ENCODE results near the gene SERPINB10.

The SERPINB10 gene

GRCh38 chr18:63979409-63979920 lies 71.7 kb downstream of the SERPINB10 start:
- TF ChIP-seq REST (IDR thresholded peaks at IDR 0.05; ENCODE audit: insufficient replicate concordance, low read depth) (no peak), GABPA (IDR thresholded peaks at IDR 0.05; ENCODE audit: low read depth) (no peak), SPI1 (IDR thresholded peaks at IDR 0.05; ENCODE audit: borderline replicate concordance, low read depth) (peak; percentile 71; the same call in 1 of the 2 replicates), POLR2AphosphoS5 (IDR thresholded peaks at IDR 0.05; ENCODE audit: low read depth) (no peak), CTCF (IDR thresholded peaks at IDR 0.05; ENCODE audit: insufficient read depth, low read length) (peak; percentile 99)
- Histone ChIP-seq H3K27me3 (ENCODE audit: insufficient read depth, poor library complexity, severe bottlenecking) (no peaks in the 10 kb centered on the region), H3K4me3 (replicated peaks; ENCODE audit: insufficient read depth, low read length) (no peak overlapping the region), H3K27ac (replicated peaks) (peak overlapping the region; percentile 77)
- DNase-seq (ENCODE audit: low read depth in 1 of 2, low spot score in 1 of 2): peak; percentile 63 to 89

- no peak for TF ChIP-seq SPI1 (IDR thresholded peaks at IDR 0.05; ENCODE audit: borderline replicate concordance, low read depth)
- no peak for TF ChIP-seq CTCF (IDR thresholded peaks at IDR 0.05; ENCODE audit: insufficient read depth, low read length)
- no peak for TF ChIP-seq POLR2AphosphoS5 (IDR thresholded peaks at IDR 0.05; ENCODE audit: low read depth)
- no peak for TF ChIP-seq REST (IDR thresholded peaks at IDR 0.05; ENCODE audit: insufficient replicate concordance, low read depth)
- TF ChIP-seq GABPA (IDR thresholded peaks at IDR 0.05; ENCODE audit: low read depth): no peak
- Histone ChIP-seq H3K4me3 (replicated peaks; ENCODE audit: insufficient read depth, low read length) (no peak overlapping the region), H3K27ac (replicated peaks) (peak overlapping the region; percentile 77), H3K27me3 (ENCODE audit: insufficient read depth, poor library complexity, severe bottlenecking) (no peaks in the 10 kb centered on the region)
- DNase-seq (ENCODE audit: low read depth in 1 of 2, low spot score in 1 of 2): no peak
Measured at GRCh38 chr18:63980027-63980426, 72.3 kb downstream of the SERPINB10 start.

GRCh38 chr18:63980896-63981460 lies 73.2 kb downstream of the SERPINB10 start:
- H3K4me3 ChIP-seq (replicated peaks; ENCODE audit: insufficient read depth, low read length): no peak overlapping the region
- H3K27me3 ChIP-seq (ENCODE audit: insufficient read depth, poor library complexity, severe bottlenecking): no peaks in the 10 kb centered on the region
- peak overlapping the region; percentile 77 for H3K27ac ChIP-seq (replicated peaks)
- TF ChIP-seq GABPA (IDR thresholded peaks at IDR 0.05; ENCODE audit: low read depth) (no peak), POLR2AphosphoS5 (IDR thresholded peaks at IDR 0.05; ENCODE audit: low read depth) (peak; percentile 67; the same call in 1 of the 2 replicates), SPI1 (IDR thresholded peaks at IDR 0.05; ENCODE audit: borderline replicate concordance, low read depth) (peak; percentile 39; the same call in 1 of the 2 replicates)
- peak in 1 of 2 experiments; percentile 86 for DNase-seq (ENCODE audit: low read depth in 1 of 2, low spot score in 1 of 2)

GRCh38 chr18:63981719-63982118 lies 74.0 kb downstream of the SERPINB10 start:
- H3K27me3 ChIP-seq (ENCODE audit: insufficient read depth, poor library complexity, severe bottlenecking): no peaks in the 10 kb centered on the region
- no peak overlapping the region for H3K4me3 ChIP-seq (replicated peaks; ENCODE audit: insufficient read depth, low read length)
- no peak for TF ChIP-seq POLR2AphosphoS5 (IDR thresholded peaks at IDR 0.05; ENCODE audit: low read depth)
- peak overlapping the region; percentile 77 for H3K27ac ChIP-seq (replicated peaks)
- DNase-seq (ENCODE audit: low read depth in 1 of 2, low spot score in 1 of 2): no peak

Data from HL-60 (cell line).